ENCODE measurements around the gene KNG1.
A peak's percentile ranks its signal among the peaks of the same experiment; 100 is the strongest.
"Not testable (repeated sequence)": the region's sequence is repeated elsewhere in the genome, so short reads cannot be mapped to it uniquely, and the experiment has no call there.

Gene KNG1

DNA sequence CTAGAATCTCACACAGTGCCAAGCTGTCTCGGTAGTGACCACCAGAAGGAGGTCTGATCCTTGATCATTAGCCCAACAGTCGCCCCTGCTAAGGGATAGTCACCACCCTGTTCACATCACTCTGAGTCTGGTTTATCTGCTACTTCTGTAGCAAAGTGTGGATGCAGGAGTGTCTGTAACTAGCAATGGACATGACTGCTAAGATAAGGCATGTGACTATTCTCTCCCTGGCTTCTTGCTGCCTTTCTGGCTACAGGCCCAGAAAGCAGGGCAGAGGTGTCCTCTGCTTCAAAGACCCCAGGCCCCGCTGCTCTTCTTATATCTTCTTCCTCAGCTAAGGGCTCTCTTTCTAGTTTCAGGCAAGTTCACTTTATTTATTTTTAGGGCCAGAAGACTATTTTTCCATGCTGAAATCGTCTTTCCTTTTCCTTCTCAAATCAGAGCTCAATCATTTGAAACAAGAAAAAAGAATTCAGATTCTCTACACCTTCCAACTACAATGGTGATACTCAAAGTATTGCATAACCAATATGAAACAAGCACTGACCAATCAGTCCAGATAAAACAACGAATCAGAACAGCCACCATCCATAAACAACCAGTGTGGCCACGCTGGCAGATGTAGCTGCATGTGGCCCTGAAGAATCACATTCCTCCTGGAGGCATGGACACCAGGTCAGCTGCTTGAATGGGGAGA lies 8.0 kb upstream of the KNG1 start:
- no peak for DNase-seq (ENCODE audit: low spot score)
- FAIRE-seq, result no peak

GRCh38 chr3:186710694-186711093 lies 6.5 kb upstream of the KNG1 start:
- not testable (repeated sequence) for FAIRE-seq; DNase-seq (ENCODE audit: low spot score)

DNA sequence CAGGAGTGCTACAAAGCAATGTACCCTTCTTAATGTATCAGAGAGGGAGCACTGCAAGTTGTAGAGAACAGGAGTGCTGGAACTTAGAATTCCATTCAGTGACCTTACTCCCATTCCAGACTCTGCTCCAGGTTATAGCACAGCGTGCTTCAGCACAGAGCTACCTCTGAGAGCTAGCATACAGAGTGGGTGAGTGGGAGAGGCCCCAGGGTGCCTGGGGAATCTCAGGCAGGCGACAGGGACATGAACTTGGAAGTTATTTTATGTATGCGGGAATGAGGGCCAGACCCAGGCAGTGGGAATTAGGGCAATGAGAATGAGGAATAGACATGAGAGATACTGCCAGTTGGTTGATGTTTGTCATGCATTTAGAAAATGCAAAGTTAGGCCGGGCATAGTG lies 3.7 kb upstream of the KNG1 start:
- no peak for FAIRE-seq
- DNase-seq (ENCODE audit: low spot score), result no peak

- DNase-seq (ENCODE audit: low spot score), result no peak
- FAIRE-seq, result no peak
Measured at GRCh38 chr3:186719945-186720739, 3.0 kb downstream of the KNG1 start.

- no peak for FAIRE-seq
- peak; percentile 15 for DNase-seq (ENCODE audit: low spot score)
Measured at GRCh38 chr3:186722457-186722856, 5.3 kb downstream of the KNG1 start.

DNA sequence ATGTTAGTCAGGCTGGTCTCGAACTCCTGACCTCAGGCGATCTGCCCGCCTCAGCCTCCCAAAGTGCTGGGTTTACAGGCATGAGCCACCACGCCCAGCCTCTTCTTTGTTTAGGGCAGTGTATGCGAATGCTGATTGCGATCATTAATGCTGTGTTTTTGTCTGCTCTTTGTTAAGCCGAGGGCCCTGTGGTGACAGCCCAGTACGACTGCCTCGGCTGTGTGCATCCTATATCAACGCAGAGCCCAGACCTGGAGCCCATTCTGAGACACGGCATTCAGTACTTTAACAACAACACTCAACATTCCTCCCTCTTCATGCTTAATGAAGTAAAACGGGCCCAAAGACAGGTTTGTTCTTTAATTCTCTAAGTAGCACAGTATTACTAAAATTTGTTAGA lies 7.8 kb downstream of the KNG1 start:
- no peak for DNase-seq (ENCODE audit: low spot score)
- FAIRE-seq, result no peak

DNA sequence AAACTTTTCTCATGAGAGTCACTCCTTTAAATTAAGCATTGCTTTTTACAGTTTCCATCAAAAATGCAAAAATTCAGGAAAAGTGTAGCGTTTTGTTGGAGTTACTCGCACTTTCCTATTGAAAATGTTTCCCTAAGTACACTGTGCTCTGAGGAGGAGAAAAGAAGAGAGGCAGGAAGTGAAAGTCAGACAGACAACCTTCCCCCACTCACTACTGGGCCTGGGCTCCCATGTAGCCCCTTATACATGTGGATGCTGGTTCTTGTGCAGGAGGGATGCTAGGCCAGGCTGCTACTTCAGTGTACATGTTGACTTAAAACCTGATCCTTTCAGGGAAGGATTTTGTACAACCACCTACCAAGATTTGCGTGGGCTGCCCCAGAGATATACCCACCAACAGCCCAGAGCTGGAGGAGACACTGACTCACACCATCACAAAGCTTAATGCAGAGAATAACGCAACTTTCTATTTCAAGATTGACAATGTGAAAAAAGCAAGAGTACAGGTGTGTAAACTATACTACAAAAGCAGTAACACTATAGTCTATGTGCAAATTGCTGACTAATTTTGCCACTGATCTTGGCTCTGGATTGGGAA lies 15.1 kb downstream of the KNG1 start:
- DNase-seq (ENCODE audit: low spot score) (no peak), FAIRE-seq (no peak)

DNA sequence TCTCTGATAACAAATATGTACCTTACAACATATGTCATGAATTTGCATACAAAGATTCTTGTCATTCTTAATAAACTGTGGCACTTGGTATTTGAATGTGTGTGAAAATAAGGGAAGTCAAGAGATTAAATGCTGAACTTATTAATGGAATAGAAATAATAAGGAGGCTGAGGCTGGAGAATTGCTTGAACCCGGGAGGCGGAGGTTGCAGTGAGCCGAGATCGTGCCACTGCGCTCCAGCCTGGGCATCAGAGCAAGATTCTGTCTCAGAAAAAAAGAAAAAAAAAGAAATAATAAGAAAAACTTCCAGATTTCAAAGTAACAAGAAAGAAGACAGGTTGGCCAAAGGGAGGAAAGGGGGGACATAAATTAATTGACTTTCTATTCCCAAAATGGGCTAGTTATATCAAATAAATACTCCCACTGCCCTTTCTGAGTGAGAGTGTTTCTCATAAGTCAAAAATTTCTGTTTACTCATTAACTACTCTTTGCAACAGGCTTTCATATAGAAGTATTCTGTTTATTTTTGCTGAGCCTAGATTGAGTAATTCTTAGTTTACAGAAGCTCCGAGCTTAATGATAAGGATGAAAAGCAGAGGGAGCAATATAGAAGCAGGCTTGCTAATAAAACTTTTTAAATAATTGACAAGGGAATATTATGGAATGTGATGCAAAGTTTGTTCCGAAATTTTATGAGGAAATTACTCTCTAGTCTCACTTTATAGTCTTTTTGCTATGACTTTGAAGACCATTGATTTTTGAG lies 25.6 kb downstream of the KNG1 start:
- DNase-seq (ENCODE audit: low spot score) (no peak), FAIRE-seq (no peak)

DNA sequence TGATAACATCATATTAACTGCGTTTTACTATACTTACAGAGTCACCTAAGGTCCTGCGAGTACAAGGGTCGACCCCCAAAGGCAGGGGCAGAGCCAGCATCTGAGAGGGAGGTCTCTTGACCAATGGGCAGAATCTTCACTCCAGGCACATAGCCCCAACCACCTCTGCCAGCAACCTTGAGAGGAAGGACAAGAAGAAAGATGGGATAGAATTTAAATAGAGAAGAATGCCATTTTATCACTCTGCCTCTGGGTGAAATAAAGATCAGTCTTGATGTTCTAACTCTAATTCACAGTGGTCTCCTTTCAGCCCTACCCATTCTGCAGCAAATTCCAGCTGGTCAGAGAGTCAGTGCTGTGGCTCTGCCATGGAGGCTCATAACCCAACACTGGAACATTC lies 26.5 kb downstream of the KNG1 start:
- FAIRE-seq (no peak), DNase-seq (ENCODE audit: low spot score) (no peak)

DNA sequence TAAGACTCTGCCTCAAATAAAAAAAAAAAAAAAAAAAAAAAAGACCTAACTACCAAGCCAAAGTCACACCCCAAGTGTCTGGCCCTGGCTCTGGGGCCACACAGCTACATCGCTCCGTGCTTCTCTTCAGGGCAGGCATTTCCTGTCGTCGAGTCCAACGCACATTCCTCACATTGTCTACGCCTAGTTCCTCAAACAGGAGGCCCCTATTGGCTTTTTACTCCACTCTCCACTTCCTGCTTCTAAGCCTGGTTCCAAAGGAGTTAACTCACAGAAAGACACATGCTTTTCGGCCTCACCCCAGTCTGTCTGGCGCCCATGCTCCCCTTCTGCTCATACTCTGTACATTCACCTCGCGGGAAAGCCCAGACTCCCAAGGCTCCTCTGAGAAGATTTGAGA lies 28.8 kb downstream of the KNG1 start:
- DNase-seq (ENCODE audit: low spot score), result peak; percentile 86

GRCh38 chr3:186750316-186750715 lies 33.2 kb downstream of the KNG1 start:
- no peak for FAIRE-seq
- no peak for DNase-seq (ENCODE audit: low spot score)

More for the DNA sequence above, 28.8 kb downstream of the KNG1 start:
- FAIRE-seq, result no peak

- FAIRE-seq, result no peak
- no peak for DNase-seq (ENCODE audit: low spot score)
Measured at GRCh38 chr3:186751480-186751879, 34.3 kb downstream of the KNG1 start.

- no peak for DNase-seq (ENCODE audit: low spot score)
- FAIRE-seq, result no peak
Measured at GRCh38 chr3:186754006-186754405, 36.8 kb downstream of the KNG1 start.

GRCh38 chr3:186754871-186755270 lies 37.7 kb downstream of the KNG1 start:
- FAIRE-seq (no peak), DNase-seq (ENCODE audit: low spot score) (no peak)

DNA sequence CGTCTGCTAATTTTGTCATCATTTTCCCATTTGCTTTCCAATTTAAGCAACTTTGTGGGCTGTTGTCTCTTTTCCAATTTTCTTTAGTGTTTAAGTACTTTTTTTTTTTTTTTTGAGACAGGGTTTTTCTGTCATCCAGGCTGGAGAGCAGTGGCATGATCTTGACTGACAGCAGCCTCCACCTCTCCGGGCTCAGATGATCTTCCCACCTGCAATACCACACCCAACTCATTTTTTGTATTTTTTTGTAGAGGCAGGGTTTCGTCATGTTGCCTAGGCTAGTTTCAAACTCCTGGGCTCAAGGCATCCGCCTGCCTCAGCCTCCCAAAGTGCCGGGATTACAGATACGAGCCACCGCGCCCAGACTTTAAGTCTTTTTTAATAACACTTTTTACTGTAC lies 40.1 kb downstream of the KNG1 start:
- DNase-seq (ENCODE audit: low spot score) (no peak), FAIRE-seq (no peak)

DNA sequence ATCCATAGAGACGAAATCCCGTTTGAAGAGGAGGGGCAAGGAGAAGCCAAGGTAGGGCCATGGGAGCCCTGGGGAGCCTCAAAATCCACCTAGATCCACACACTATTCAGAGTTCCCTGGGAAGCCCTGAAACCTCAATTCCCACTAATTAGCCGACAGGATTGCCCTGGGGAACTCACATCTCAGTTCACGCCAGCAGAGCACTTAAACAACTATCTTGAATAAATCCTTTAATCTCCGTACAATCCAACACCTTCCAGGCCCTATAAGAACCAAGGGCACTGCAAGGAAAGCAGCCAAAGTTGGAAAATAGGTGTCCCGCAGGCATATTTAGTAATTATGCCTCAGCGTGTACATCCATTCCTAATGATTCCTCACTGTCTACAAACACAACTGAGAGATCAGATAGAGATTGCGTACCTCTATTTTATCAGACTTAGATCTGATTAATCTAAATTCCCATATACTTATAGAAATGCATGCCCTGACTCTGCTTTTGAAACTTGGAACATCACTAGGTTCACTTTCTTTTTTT lies 40.6 kb downstream of the KNG1 start:
- FAIRE-seq (no peak), DNase-seq (ENCODE audit: low spot score) (no peak)

- DNase-seq (ENCODE audit: low spot score), result no peak
- no peak for FAIRE-seq
Measured at GRCh38 chr3:186759231-186759930, 42.2 kb downstream of the KNG1 start.

- FAIRE-seq, result no peak
- DNase-seq (ENCODE audit: low spot score), result peak; percentile 23
Measured at GRCh38 chr3:186760141-186760833, 43.1 kb downstream of the KNG1 start.

DNA sequence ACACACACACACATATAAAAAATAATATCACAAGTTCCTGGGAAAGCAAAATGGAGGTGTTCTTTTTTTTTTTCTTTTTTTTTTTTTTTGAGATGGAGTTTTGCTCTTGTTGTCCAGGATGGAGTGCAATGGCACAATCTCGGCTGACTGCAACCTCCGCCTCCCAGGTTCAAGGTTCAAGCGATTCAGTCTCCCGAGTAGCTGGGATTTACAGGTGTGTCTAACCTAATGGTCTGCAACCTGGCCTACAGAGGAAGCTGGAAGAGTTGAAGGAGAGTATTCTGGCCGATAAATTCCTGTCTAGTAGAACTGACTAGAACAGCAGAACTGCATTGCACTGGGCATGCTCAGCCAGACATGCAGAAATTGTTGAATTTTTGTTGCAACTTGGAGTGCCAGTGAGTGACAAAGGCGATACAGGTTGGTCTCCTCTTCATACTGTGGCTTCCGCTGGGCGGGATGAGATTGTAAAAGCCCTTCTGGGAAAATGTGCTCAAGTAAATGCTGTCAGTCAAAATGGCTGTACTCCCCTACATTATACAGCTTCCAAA lies 43.8 kb downstream of the KNG1 start:
- FAIRE-seq (no peak), DNase-seq (ENCODE audit: low spot score) (no peak)

DNA sequence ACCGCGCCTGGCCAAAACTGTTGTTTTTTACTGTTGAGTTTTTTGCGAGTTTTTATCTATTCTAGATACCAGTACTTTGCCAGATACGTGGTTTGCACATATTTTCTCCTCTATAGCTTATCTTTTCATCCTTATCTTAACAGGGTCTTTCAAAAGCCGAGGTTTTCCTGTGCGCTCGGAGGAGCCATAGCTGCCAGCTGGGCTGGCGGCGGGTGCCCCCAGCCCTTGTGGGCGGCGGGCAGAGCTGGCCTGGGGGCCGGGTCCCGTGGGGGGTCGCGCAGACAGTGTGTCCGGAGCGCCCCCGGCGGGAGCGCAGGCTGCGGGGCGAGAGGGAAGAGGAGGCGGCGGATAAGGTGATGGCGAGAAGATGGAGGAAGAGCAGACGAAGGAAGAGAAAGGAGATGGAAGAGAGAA lies 55.1 kb downstream of the KNG1 start:
- DNase-seq (ENCODE audit: low spot score), result no peak
- no peak for FAIRE-seq
